NCI-H146 treated with DMSO at 0.1 percent for 48 hours (cell line): ENCODE results near the gene POU5F1.
"Not testable (repeated sequence)": the region's sequence is repeated elsewhere in the genome, so short reads cannot be mapped to it uniquely, and the experiment has no call there.

Experiments
- DNase-seq: peaks from one replicate; lab custom pipeline; 2025; ENCODE audit not compliant: unreplicated experiment; lab: John Stamatoyannopoulos, UW

POU5F1 gene

DNA sequence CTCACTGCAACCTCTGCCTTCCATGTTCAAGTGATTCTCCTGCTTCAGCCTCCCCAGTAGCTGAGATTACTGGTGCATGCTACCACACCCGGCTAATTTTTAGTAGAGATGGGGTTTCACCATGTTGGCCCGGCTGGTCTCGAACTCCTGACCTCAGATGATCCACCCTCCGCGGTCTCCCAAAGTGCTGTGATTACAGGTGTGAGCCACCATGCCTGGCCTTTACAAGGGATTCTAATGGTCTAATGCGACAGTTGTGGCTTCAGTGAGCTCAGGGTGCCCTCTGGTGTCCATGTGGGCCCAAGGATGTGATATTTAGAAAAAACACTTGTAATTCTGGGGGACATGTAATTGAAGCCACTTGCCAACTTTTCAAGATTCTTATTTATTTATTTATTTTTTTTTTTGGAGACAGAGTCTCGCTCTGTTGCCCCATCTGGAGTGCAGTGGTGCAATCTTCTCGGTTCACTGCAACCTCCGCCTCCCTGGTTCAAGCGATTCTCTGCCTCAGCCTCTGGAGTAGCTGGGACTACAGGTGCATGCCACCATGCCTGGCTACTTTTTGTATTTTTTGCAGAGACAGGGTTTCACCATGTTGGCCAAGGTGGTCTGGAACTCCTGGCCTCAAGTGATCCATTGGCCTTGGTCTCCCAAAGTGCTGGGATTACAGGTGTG, 22.1 kb upstream of the POU5F1 start:
- peak; percentile 39 for DNase-seq

GRCh38 chr6:31190488-31190887, 20.0 kb upstream of the POU5F1 start:
- no peak for DNase-seq

DNA sequence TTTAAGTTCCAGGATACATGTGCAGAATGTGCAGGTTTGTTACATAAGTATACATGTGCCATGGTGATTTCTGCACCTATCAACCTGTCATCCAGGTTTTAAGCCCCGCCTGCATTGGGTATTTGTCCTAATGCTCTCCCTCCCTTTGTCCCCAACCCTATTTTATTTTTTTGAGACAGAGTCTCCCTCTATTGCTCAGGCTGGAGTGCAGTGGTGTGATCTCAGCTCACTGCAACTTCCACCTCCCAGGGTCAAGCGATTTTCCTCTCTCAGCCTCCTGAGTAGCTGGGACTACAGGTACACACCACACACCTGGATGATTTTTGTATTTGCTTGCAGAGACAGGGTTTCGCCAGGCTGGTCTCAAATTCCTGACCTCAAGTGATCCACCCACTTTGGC, 18.7 kb upstream of the POU5F1 start:
- DNase-seq = not testable (repeated sequence)

DNA sequence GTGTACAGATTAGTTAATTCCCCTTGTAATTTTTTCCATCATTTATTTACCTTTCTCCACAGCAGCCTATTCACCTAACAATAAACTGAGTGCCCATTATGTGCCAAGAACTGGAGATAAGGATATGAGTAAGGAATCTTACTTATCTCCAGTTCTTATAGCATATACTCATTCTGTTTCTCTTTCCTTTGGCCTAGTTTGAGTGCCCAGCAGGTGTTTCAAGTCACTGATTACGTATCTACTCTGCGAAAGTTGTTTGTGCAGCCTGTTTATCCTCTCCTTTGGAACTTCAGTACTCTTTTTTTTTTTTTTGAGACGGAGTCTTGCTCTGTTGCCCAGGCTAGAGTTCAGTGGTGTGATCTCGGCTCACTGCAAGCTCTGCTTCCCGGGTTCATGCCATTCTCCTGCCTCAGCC, 17.3 kb upstream of the POU5F1 start:
- DNase-seq = no peak

GRCh38 chr6:31186052-31186734, 15.7 kb upstream of the POU5F1 start:
- no peak for DNase-seq

DNA sequence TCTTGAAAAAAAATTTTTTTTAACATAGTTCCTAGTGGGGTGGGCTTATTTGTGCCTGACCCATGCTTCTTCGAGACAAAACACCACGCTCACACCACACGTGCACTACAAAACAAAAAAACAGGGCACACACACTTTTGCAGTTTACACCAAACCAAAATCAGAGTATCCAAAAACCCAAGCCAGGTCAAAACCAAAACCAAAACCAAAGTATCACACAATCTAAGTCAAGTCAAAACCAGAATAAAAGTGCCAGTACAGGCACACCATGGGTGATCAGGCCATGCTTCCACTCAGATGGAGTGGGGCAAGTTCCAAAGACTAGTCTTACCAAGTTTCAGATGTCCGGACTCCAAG, 15.2 kb upstream of the POU5F1 start:
- DNase-seq = not testable (repeated sequence)

- not testable (repeated sequence) for DNase-seq
Measured at GRCh38 chr6:31183859-31184258, 13.4 kb upstream of the POU5F1 start.

- DNase-seq = not testable (repeated sequence)
Measured at GRCh38 chr6:31183287-31183686, 12.8 kb upstream of the POU5F1 start.

- DNase-seq = no peak
Measured at GRCh38 chr6:31180500-31180899, 10.0 kb upstream of the POU5F1 start.

DNA sequence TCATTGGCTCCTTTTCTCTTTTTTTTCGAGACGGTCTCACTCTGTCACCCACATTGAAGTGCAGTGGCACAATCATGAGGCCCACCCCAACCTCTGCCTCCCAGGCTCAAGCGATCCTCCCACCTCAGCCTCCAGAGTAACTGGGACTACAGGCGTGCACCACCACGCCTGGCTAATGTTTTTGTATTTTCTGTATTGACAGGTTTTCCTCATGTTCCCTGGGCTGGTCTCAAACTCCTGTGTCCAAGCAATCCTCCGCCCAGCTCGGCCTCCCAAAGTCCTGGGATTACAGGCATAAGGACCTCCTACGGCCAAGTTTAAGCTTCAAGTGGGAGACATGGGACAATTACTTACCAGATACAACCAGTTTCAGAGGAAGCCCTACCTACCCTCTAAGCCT, 9.4 kb upstream of the POU5F1 start:
- DNase-seq = no peak

- no peak for DNase-seq
Measured at GRCh38 chr6:31179042-31179386, 8.5 kb upstream of the POU5F1 start.

- no peak for DNase-seq
Measured at GRCh38 chr6:31178143-31179041, 7.9 kb upstream of the POU5F1 start.

DNA sequence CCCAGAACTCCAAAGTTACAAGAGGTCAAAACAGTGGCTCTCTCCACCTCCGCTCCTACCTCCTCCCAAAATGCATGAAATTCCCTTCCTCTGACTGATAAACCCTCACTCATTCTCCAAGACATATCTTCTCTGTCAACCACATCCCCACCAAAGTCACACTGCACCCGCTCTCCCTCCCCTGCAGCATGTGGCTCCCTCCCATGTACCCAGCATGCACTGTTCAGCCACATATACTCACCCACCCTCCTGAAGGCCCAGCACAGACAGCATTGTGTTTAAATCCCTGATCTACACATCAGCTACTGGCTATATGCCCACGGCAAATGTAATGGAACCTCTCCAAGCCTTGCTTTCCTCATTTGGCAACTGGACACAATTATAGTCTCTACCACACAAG, 5.5 kb upstream of the POU5F1 start:
- DNase-seq = no peak

DNA sequence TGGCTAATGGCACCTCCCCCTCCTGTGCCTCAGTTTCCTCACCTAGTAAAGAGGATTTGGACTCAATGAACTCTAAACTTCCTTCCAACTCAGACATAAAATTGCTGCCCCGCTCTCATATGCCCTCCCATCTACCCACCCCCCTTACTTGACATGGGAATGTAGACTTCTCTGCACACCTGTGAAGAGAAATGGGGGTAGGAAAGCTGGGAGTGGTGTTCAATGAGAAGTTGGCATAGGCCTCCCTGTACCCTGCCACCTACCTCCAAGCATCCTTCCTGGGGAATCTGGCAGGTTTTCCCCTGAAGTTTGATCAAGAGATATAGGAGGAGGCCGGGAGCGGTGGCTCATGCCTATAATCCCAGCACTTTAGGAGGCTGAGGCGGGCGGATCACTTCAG, 3.9 kb upstream of the POU5F1 start:
- DNase-seq = no peak

DNA sequence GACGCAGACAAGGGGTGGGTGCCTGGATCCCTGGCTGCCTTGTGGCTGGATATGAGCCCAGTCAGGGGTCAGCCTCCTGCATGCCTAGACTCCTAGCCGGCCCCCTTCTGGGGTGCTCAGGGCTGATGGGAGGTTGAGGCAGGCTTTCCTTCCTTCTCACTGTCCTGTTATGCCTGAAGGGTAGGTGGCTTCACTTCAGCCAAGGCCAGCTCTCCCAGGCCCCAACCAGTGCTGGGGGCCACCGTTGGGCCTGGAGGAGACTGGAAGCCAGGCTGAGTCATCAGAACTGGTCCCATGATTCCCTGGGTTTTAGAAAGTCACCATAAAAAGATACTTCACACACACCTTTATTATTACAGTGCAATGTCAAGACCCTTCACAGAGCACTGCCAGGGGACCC, 2.9 kb upstream of the POU5F1 start:
- no peak for DNase-seq

DNA sequence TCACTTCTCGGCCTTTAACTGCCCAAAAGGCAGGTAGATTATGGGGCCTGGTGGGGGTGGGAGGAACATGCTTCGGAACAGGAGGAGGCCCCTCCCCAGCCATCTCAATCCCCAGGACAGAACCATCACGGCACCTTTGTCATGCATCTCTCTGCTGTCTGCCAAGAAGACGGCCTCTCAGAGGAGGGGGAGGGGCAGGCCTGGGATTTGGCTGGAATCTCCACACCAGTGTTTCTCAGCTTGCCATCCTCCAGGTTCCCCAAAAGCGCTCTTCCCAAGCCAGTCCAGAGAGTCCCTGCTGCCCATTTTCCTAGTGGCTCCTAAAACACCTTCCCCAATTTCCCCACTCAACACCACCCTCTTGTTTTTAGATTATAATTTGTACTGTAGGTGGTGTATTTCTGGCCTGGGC, 2.5 kb upstream of the POU5F1 start:
- no peak for DNase-seq

DNA sequence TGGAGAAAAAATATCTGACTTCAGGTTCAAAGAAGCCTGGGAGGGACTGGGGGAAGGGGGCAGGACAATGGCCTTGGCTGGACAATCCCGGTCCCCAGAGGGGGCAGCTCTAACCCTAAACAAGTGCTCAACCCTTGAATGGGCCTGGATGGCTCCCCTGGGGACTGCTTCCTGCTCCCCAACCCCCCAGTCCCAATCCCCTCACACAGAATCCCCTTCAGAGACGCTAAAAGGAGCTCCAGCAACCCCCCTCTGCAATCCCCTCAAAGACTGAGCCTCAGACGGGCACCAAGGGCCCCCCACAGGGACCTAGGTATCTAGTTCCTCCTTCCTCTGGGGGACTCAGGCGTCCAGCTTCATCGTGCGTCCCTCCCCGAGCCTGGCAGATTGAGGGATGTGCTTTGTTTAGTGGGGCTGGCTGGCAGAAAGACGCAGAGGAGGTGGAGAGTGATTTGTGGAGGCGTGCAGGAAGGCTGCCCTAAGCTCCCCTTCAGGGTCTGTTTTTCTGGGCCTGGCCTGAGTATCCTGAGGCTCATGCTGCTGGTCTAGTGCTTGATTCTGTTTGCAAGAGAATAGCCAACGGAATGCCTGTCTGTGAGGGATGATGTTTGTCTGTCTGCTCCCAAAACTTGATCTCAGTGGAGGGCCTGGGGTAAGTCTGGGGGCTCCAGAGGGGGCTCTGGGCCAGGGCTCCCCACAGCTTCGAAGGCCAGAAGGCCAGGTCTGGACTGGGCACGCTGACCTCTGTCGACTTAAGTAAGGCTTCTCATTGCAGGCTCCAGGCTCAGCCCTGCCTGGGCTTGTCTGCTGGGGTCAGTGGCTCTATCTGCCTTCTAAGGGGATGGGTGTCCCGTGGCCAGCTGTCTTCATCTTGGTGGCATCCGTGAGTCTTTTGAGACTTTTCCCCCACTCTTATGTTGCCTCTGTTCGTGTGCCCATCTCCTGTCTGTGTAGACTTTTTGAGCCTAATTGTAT, 1.7 kb upstream of the POU5F1 start:
- no peak for DNase-seq

DNA sequence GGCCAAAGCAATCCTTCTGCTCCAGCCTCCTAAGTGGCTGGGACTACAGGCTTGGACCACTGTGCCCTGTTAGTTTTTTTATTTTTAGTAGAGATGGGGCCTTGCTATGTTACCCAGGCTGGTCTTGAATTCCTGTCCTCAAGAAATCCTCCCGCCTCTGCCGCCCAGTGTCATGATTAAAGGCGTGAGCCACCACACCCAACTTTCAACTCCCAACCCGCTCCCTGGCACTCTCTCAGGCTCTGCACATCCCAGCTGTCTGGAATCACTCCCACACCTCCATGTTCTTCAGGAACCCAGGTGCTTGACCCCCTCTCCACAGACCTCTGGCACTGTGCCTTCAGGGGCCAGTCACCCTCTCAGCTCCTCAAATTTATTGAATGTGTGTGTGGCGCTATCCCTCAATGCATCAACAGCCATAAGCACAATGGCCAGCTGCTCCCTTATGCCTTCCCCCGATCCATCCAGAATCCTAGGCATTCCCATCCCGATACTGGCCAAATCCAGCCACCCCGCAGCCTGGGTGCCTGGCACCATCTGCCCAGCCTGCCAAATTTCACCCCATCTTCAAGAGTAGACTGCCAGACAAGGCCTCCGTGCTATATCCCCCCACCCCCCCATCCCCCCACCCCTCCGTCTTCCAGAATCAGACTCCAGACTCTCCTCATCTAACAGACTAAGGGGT, 647 bp upstream of the POU5F1 start:
- DNase-seq = no peak

DNA sequence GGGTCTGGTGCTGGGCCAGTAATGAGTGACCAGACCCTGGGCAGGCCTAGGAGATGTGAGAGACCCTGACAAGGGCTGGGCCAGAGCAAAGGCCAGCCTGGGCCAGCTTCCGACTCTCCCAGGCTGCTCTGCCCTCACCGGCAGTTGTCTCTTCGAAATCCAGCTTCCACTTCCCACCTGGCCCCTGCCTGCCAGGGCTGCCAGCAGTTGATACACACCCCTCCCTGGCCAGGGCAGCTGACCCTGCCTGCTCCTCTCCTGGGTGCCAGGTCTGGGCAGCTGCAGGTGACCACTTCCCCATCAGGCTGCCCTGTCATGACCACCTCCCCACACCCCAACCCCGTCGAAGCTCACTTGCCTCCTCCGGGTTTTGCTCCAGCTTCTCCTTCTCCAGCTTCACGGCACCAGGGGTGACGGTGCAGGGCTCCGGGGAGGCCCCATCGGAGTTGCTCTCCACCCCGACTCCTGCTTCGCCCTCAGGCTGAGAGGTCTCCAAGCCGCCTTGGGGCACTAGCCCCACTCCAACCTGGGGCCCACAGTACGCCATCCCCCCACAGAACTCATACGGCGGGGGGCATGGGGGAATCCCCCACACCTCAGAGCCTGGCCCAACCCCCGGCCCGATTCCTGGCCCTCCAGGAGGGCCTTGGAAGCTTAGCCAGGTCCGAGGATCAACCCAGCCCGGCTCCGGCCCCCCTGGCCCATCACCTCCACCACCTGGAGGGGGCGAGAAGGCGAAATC, 453 bp downstream of the POU5F1 start:
- not testable (repeated sequence) for DNase-seq
